ENCODE data around the gene SDC1. TPM values are rescaled to one million over a fixed set of nuclear protein-coding genes. Genes with fewer than 3 reads are reported as not detected.

The SDC1 gene
- total RNA-seq, 1 donor from 2014 or later, result 3.6 TPM

DNA sequence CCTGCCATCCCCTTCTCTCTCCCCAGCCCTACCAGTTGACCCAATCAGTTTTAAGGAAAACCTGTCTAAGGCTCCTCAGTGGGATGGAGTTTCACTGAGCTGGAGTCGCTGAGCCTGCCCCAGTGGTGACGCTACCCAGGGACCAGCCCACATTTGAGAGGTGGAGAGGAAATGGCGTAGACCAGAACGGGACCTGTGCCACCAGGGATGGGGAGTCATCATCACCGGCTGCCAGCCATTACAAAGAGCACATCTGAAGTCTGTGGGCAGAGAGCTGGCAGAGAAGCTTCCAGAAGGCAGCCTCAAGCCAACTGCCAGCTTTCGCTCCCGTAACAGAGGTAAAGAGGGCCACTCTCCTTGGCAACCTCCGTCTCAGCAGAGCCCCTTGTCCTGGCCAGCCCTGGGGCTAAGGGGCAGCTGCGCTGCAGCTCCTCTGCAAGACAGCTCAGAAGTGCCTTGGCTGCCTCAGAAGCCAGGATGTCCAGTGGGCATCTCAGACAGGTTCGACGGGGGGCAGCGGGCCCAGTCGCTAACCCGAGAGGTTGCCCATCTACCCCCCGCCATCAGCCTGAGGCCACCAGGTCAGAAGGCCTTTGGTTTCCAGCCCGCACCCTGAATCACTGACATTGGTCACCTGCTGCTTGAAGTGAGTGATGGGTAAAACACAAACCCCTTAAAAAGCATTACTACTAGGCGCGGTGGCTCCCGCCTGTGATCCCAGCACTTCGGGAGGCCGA, 15.4 kb downstream of the SDC1 start:
- Mint-ChIP-seq H3K4me3 (ENCODE audit: unreplicated experiment) (no peak overlapping the region), H3K9me3 (ENCODE audit: unreplicated experiment) (no peaks in the 10 kb centered on the region), H3K27ac (ENCODE audit: unreplicated experiment) (no peak overlapping the region), H3K4me1 (ENCODE audit: unreplicated experiment) (no peaks in the 10 kb centered on the region), H3K27me3 (ENCODE audit: unreplicated experiment) (peaks cover 9% of the 10 kb centered on the region), H3K36me3 (ENCODE audit: low read depth, unreplicated experiment) (no peaks in the 10 kb centered on the region)
- DNase-seq (ENCODE audit: low spot score), result no peak
- TF ChIP-seq, protein P1, sequence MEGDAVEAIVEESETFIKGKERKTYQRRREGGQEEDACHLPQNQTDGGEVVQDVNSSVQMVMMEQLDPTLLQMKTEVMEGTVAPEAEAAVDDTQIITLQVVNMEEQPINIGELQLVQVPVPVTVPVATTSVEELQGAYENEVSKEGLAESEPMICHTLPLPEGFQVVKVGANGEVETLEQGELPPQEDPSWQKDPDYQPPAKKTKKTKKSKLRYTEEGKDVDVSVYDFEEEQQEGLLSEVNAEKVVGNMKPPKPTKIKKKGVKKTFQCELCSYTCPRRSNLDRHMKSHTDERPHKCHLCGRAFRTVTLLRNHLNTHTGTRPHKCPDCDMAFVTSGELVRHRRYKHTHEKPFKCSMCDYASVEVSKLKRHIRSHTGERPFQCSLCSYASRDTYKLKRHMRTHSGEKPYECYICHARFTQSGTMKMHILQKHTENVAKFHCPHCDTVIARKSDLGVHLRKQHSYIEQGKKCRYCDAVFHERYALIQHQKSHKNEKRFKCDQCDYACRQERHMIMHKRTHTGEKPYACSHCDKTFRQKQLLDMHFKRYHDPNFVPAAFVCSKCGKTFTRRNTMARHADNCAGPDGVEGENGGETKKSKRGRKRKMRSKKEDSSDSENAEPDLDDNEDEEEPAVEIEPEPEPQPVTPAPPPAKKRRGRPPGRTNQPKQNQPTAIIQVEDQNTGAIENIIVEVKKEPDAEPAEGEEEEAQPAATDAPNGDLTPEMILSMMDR (IDR thresholded peaks at IDR 0.05; ENCODE audit: unreplicated experiment), result no peak

DNA sequence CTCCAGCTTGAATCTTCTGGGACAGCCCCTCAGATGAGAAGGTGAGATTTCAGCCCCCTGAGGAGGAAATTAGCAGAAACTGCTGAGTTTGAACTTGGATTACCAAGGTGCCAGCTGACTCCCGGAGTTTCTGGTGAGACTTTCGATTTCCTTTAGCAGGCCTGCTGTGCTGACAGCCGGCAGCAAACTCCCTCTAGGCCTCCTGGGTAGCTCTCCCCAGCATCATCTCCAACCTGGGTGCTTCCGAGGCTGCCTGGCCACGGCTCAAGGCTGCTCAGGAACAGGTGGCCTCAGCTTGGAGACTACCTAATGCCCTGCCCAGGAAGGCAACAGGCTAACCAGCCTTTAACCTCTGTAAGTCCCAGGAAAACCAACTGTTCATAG, 16.5 kb downstream of the SDC1 start:
- Mint-ChIP-seq H3K9me3 (ENCODE audit: unreplicated experiment) (no peaks in the 10 kb centered on the region), H3K36me3 (ENCODE audit: low read depth, unreplicated experiment) (no peaks in the 10 kb centered on the region), H3K4me3 (ENCODE audit: unreplicated experiment) (no peak overlapping the region), H3K27ac (ENCODE audit: unreplicated experiment) (no peak overlapping the region), H3K27me3 (ENCODE audit: unreplicated experiment) (peaks cover 10% of the 10 kb centered on the region), H3K4me1 (ENCODE audit: unreplicated experiment) (no peaks in the 10 kb centered on the region)
- TF ChIP-seq, protein P1 (IDR thresholded peaks at IDR 0.05; ENCODE audit: unreplicated experiment), result no peak
- DNase-seq (ENCODE audit: low spot score), result no peak

DNA sequence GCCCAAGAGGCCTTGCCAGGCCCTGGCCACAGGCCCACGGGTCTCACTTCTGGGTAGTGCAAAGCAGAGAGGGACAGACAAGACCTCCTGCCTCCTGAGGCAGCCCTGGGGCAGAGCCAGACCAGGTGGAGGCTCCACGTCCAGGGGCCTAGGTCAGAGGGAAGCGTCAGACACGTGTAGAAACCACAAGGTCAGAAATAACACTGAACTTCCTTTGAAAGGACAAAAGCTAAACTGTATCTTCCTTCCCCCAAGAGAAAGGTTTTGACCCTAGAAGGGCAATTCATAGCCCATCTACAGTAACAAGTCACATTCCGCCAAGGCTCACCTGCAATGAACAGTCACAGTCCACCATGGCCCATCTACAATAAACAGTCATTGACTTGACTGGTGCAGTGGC, 17.9 kb downstream of the SDC1 start:
- Mint-ChIP-seq H3K36me3 (ENCODE audit: low read depth, unreplicated experiment) (no peaks in the 10 kb centered on the region), H3K9me3 (ENCODE audit: unreplicated experiment) (no peaks in the 10 kb centered on the region), H3K27ac (ENCODE audit: unreplicated experiment) (no peak overlapping the region)

DNA sequence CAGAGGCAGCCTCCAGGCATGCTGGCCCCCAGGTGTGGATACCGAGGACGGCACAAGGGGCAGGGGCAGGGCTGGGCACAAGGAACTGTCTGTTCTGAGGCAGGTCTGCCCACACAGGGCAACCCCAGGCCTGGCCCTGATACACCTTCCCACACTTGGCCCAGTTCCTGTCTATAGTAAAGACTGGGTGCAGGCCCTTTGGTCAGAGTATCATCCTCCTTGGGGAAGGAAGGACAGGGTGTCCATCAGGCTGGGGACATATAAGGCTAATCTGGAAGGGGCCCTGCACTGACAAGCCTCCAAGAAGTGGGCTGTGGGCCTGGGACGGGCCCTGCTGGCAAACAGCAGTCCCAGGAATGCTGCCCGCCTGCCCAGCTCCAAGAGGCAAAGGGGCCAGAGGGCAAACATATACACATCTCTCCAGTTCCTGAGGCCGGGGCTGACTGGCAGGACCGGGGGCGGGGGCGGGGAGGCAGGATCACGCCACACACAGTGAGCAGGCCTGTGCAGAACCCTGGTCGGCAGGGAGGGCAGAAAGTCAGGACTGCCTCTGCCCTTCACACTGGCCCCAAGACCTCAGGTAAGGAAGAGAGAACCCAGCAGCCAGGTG, 18.9 kb downstream of the SDC1 start:
- TF ChIP-seq, protein P1 (IDR thresholded peaks at IDR 0.05; ENCODE audit: unreplicated experiment), result no peak
- no peak overlapping the region for H3K27ac Mint-ChIP-seq (ENCODE audit: unreplicated experiment)
- H3K4me1 Mint-ChIP-seq (ENCODE audit: unreplicated experiment), result no peaks in the 10 kb centered on the region
- no peak overlapping the region for H3K4me3 Mint-ChIP-seq (ENCODE audit: unreplicated experiment)
- no peaks in the 10 kb centered on the region for H3K9me3 Mint-ChIP-seq (ENCODE audit: unreplicated experiment)
- H3K27me3 Mint-ChIP-seq (ENCODE audit: unreplicated experiment), result peaks cover 10% of the 10 kb centered on the region
- peaks cover 3% of the 10 kb centered on the region for H3K36me3 Mint-ChIP-seq (ENCODE audit: low read depth, unreplicated experiment)
- DNase-seq (ENCODE audit: low spot score), result no peak

More for the DNA sequence above, 17.9 kb downstream of the SDC1 start:
- DNase-seq (ENCODE audit: low spot score), result no peak
- H3K4me3 Mint-ChIP-seq (ENCODE audit: unreplicated experiment), result no peak overlapping the region
- H3K4me1 Mint-ChIP-seq (ENCODE audit: unreplicated experiment), result no peaks in the 10 kb centered on the region
- TF ChIP-seq, protein P1 (IDR thresholded peaks at IDR 0.05; ENCODE audit: unreplicated experiment), result no peak
- peaks cover 12% of the 10 kb centered on the region for H3K27me3 Mint-ChIP-seq (ENCODE audit: unreplicated experiment)

DNA sequence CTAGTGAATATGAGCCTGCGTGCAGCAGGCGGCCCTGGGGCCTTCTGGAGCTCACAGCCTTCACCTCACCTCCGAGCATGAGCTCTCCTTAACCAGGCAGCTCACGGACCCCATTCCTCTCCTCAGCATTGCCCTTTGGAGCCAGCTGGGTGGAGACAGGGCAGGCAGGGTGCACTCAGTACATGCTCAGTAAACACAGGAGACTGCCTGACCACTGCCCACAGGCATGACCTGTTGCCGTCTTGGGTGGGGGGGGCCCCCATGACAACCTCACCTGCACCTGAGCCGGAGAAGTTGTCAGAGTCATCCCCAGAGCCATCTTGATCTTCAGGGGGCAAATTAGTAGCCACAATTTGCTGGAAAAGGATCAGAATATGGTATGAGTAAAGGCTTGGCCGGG, 19.9 kb downstream of the SDC1 start:
- peaks cover 7% of the 10 kb centered on the region for H3K27me3 Mint-ChIP-seq (ENCODE audit: unreplicated experiment)
- no peaks in the 10 kb centered on the region for H3K9me3 Mint-ChIP-seq (ENCODE audit: unreplicated experiment)
- H3K4me3 Mint-ChIP-seq (ENCODE audit: unreplicated experiment), result no peak overlapping the region
- DNase-seq (ENCODE audit: low spot score), result no peak
- TF ChIP-seq, protein P1 (IDR thresholded peaks at IDR 0.05; ENCODE audit: unreplicated experiment), result no peak
- peaks cover 8% of the 10 kb centered on the region for H3K36me3 Mint-ChIP-seq (ENCODE audit: low read depth, unreplicated experiment)
- H3K27ac Mint-ChIP-seq (ENCODE audit: unreplicated experiment), result no peak overlapping the region
- no peaks in the 10 kb centered on the region for H3K4me1 Mint-ChIP-seq (ENCODE audit: unreplicated experiment)

Measured in endothelial cell (in vitro differentiated cells).